HG03469 (cell line): ENCODE measurements around the gene PAX3.

Experiments used
- ATAC-seq: cut with Tn5 transposase; IDR thresholded peaks from one replicate; pipeline ENCODE4 v1.9.1; 2021; ENCODE audit warnings: mild to moderate bottlenecking, moderate library complexity, moderate number of reproducible peaks; ENCODE audit not compliant: unreplicated experiment

The PAX3 gene

GRCh38 chr2:222232372-222232771, 66.4 kb downstream of the PAX3 start:
- ATAC-seq = no peak

DNA sequence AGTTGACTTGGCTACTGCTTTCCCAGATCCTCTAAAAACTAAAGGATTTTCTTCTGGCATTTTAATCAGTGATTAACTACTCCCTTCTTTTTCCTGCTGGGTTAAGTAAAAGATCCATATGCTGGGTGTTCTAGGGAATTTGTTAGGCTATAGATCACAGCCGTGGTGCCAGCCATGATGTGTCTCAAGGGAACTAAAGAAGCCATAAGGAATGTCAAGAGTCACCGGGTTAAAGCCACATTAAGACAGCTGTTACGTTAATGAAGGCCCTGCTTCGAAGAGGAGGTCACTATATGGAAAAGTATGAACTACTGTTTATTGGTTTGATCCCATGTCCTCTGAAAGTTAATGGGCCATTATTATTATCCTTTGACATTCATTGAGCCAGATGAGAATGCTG, 70.7 kb downstream of the PAX3 start:
- no peak for ATAC-seq

- ATAC-seq = no peak
Measured at GRCh38 chr2:222218786-222219185, 80.0 kb downstream of the PAX3 start.

DNA sequence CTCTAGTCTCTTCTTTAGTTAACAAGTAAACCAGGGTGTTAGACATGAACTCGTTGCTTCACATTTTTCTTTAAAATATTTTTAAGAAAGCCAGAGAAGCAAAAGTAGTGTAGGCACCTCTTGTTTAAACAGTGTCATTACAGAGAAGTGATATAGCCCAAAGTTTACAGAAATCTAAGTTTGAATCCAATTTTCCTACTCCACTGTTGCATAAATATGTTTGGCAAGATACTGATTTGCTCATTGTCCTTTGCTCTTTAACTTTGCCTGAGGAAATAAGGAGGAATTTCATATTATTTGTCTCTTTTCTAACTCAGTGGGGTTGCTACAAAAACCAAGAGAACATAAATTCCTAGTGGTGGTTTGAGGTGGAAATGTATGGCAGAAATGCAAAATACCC, 81.1 kb downstream of the PAX3 start:
- no peak for ATAC-seq

GRCh38 chr2:222214885-222215284, 83.9 kb downstream of the PAX3 start:
- no peak for ATAC-seq

GRCh38 chr2:222213049-222213448, 85.7 kb downstream of the PAX3 start:
- no peak for ATAC-seq

DNA sequence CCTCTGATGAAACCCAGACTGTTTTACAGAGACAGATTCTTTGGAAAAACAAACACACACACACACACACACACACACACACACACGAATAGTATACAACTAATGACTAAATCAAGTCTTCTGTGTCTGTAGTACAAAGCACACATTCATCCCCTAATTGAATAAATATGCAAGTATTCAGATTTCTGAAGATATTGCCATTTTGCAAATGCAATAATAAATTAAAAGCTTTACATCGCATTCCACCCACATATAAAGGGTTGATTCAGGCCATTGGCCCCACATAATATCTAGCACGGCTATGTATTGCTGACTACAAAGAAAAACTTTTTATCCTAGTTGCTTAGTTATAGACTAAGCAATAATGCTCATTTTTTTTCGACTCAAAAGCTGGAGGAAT, 86.2 kb downstream of the PAX3 start:
- no peak for ATAC-seq

DNA sequence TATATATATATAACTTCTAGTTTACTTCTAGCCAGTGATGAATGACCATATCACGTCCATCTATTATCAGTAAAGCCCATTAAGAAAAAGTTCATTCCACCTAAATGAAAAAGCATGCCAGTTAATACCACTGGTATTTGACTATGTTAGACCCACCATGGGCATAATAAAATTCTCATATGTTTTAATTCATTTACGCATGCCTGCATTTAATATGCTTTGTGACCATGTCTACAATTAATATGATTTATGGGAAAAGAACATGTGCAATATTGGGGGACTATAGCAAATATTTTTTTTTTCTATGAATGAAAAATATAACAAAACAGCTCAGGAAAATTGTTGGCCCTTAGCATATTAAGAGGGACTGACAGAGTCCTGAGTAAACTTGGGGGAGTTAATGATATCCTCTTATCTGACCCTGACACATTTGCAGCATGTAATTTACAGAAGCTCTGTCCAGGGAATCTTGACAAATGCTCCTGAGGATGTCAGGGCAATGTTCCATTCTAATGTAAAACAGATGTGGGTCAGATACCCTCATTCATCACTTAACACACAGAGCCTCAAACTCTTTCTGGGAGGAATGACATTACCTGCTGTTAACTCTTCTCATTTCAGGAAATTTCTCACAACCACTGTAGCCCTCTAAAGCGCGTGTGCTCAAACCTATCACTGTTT, 90.6 kb downstream of the PAX3 start:
- ATAC-seq = no peak

DNA sequence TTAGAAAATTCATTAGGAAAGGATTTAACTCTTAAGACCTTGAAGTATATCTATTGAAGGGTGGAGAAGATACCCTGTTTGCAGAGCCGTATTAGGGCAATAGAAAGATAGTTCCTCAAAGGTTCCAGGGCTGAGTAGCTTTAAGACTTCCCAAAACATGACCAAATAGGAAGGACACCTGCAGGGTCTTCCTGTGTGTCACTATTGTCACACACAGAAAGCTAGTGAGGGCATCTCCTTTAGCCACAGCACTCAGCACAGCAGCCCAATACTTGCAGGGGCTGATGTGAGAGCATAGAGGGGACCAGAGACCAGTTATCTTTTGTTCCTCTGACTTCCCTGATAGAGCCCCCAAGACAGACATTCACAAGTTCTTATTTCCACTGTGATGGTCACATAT, 93.7 kb downstream of the PAX3 start:
- no peak for ATAC-seq

GRCh38 chr2:222203041-222203440, 95.8 kb downstream of the PAX3 start:
- ATAC-seq = no peak

- no peak for ATAC-seq
Measured at GRCh38 chr2:222196159-222196558, 102.6 kb downstream of the PAX3 start.

DNA sequence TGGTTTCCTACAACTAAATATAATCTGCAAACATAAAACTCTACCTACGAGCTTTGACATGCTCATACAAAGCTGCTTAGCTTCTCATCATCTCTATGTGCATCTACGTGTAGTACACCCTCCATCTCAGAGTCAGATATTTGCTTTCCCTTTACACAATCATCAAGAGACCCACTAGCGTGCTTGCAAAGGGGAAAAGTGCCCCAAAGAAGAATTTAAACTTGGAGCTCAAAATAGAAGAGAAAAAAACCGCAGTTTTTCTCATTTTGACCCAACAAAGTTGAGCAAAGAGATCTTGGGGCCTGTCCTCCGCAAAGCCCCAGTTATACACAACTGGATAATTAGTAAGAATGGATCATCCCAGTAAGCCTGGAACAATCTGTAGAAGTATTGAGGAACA, 104.1 kb downstream of the PAX3 start:
- no peak for ATAC-seq

DNA sequence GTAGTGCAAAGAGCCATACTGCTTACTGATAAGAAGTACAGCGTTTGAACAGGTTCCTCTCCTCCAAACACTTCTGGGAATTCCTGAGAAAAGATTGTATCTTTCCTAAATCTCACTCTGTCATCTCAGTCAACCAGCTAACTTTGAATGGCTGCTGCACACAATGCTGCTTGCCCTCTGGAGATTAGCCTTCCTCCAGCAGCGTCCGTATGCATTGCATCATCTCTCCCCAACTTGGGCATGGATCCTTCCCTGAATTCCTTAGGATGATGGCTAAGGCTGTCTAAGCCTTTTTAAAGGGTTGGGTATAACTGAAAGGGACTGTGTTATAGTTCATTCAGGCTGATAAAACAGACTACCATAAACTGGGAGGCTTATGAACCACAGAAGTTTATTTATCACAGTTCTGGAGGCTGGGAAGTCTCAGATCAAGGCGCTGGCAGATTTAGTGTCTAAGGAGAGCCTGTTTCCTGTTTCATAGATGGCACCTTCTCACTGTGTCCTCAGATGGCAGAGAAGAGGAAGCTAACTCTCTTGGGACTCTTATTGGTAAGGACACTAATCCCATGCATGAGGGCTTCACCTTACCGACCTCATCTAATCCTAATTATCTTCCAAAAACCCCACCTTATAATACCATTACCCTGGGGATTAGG, 105.3 kb downstream of the PAX3 start:
- no peak for ATAC-seq

GRCh38 chr2:222180619-222181018, 118.2 kb downstream of the PAX3 start:
- ATAC-seq = no peak

- no peak for ATAC-seq
Measured at GRCh38 chr2:222179592-222179991, 119.2 kb downstream of the PAX3 start.

- no peak for ATAC-seq
Measured at GRCh38 chr2:222178450-222178849, 120.3 kb downstream of the PAX3 start.

- ATAC-seq = no peak
Measured at GRCh38 chr2:222176890-222177289, 121.9 kb downstream of the PAX3 start.

GRCh38 chr2:222174450-222174849, 124.3 kb downstream of the PAX3 start:
- no peak for ATAC-seq

DNA sequence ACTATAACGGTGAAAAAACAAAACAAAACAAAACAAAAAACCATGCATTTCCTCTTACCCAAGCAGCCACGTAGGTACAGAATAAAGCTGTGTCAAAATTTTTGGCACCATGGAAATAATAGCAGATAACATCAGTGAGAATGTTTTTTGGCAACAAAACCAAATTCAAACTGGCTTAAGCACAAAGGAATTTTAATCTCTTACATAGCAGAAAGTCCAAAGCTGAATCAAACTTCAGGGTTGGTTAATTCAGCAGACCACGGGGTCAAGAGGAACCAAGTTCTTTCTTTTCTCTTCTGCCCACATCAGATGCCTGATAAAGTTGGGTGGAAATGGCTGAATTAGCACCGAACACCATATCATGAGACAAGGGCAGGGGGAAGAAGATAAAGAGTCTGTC, 129.5 kb downstream of the PAX3 start:
- no peak for ATAC-seq

DNA sequence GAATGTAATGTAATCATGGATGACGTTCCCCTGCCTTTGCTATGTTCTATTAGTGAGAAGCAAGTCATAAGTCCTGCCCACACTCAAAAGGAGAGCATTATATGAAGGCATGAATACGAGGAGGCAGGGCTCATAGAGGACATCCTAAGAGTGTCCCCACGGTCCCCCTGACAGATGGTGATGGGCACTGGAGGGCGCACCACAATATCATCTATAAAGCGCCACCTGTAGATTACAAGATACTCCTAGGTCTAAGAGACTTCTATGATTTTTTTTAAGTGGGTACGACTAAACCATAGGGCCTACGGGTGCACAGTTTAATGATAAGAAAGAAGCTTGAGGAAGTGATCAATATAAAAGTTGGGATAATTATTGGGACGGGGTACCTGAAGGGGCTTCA, 131.0 kb downstream of the PAX3 start:
- ATAC-seq = no peak

- ATAC-seq = no peak
Measured at GRCh38 chr2:222160944-222161343, 137.9 kb downstream of the PAX3 start.

GRCh38 chr2:222160125-222160524, 138.7 kb downstream of the PAX3 start:
- ATAC-seq = no peak

GRCh38 chr2:222159221-222159620, 139.6 kb downstream of the PAX3 start:
- ATAC-seq = no peak
